ENCODE results near the gene HM13. TPM values are rescaled to one million over a fixed set of nuclear protein-coding genes. Genes with fewer than 3 reads are reported as not detected.

HM13 gene
- total and polyA plus RNA-seq, 9 of the 15 experiments (the other 6 are each of a cell fraction or from before 2014, with no cell fraction given) = 7.7 to 136 (median 74.5) TPM

DNA sequence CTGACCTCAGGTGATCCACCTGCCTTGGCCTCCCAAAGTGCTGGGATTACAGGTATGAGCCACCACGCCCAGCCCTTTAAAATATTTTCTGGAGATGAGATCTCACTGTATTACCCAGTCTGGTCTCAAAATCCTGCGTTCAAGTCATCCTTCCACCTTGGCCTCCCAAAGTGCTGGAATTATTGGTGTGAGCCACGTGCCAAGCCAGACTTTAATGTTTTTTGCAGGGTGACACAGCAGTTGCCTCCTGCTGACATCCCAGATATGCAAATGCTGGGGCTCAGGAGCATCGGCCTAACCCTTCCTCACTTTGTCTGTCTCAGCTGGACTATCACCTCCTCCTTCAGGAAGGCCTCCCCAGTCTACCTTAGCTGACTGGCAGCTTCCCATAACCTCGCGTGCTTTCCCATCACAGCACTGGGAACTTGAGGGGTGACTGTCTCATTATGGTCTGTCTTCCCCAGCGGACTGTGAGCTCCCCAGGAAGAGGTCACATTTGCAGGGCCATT is 76.5 kb downstream of the HM13 start (continued):
- TF ChIP-seq FOXK2 (conservative IDR thresholded peaks at IDR 0.05 in 1 of 2, IDR thresholded peaks at IDR 0.05 in 1 of 2; ENCODE audit: low read depth in 2 of 2) (no peak), ZNF512 (tag; IDR thresholded peaks at IDR 0.05) (no peak), ZNF408 (CRISPR knock-in tag; IDR thresholded peaks at IDR 0.05; ENCODE audit: low read depth) (no peak), ZNF766 (CRISPR knock-in tag; conservative IDR thresholded peaks at IDR 0.05) (no peak), CREB3L1 (IDR thresholded peaks at IDR 0.05; ENCODE audit: borderline replicate concordance, low read depth) (no peak), ZNF551 (CRISPR knock-in tag; IDR thresholded peaks at IDR 0.05) (no peak), ZNF507 (tag; conservative IDR thresholded peaks at IDR 0.05) (no peak), HOMEZ (CRISPR knock-in tag; IDR thresholded peaks at IDR 0.05) (no peak), DACH1 (IDR thresholded peaks at IDR 0.05; ENCODE audit: partially characterized antibody) (peak; percentile 37), RNF2 (IDR thresholded peaks at IDR 0.05) (no peak), ZNF217 (CRISPR knock-in tag; IDR thresholded peaks at IDR 0.05) (no peak), ZNF830 (CRISPR knock-in tag; IDR thresholded peaks at IDR 0.05) (no peak), COPS2 (conservative IDR thresholded peaks at IDR 0.05) (no peak), HDAC3 (IDR thresholded peaks at IDR 0.05; ENCODE audit: borderline replicate concordance, partially characterized antibody) (no peak), NR2C2 (CRISPR knock-in tag; IDR thresholded peaks at IDR 0.05) (no peak), NR2C2 (tag; IDR thresholded peaks at IDR 0.05) (no peak), TSHZ1 (CRISPR knock-in tag; IDR thresholded peaks at IDR 0.05) (no peak), PHB (CRISPR knock-in tag; IDR thresholded peaks at IDR 0.05) (no peak), KLF16 (IDR thresholded peaks at IDR 0.05) (no peak), ZNF324 (CRISPR knock-in tag; IDR thresholded peaks at IDR 0.05) (no peak)
- TF ChIP-seq, protein P1, sequence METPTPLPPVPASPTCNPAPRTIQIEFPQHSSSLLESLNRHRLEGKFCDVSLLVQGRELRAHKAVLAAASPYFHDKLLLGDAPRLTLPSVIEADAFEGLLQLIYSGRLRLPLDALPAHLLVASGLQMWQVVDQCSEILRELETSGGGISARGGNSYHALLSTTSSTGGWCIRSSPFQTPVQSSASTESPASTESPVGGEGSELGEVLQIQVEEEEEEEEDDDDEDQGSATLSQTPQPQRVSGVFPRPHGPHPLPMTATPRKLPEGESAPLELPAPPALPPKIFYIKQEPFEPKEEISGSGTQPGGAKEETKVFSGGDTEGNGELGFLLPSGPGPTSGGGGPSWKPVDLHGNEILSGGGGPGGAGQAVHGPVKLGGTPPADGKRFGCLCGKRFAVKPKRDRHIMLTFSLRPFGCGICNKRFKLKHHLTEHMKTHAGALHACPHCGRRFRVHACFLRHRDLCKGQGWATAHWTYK (CRISPR knock-in tag; IDR thresholded peaks at IDR 0.05) = no peak
